K562 (cell line): ENCODE measurements around the gene SLC35B1. TPM values are rescaled to one million over a fixed set of nuclear protein-coding genes. Genes with fewer than 3 reads are reported as not detected.

ENCODE experiments used
- polyA plus RNA-seq, 8 experiments: library from polyadenylated mRNA; depleted of rRNA in 4 of 8; stranded (reverse) in 5 of 8; unstranded in 3 of 8; fragments of >200 nt; fragmentation: Nextera tagmentation in 2 of 8; fragmentation: Illumina TruSeq in 1 of 8; extraction: Ambion mirVana in 2 of 8; extraction: Trizol in 1 of 8; gene quantifications; 2 replicates each; pipeline versions ENCODE4 v1.2.1 to v1.2.3, GENCODE V29; 2011 to 2014; ENCODE audit warnings: inconsistent platforms in 1 of 8, missing spikeins in 1 of 8
- total RNA-seq, 7 experiments: library from RNA; depleted of rRNA in 6 of 7; stranded (reverse); fragments of >200 nt in 6 of 7; fragmentation: Illumina TruSeq in 2 of 7; extraction: Trizol in 2 of 7; gene quantifications; 2 replicates each; pipeline versions ENCODE4 v1.2.1 to v1.2.3, GENCODE V29; 2011 to 2021; ENCODE audit warnings: low replicate concordance in 1 of 7

SLC35B1 gene
- total and polyA plus RNA-seq, 9 of the 15 experiments (the other 6 are each of a cell fraction or from before 2014, with no cell fraction given): 51.4 to 87.9 (median 66.3) TPM

Other genes starting within 250 kb of the SLC35B1 start
- gene NGFR, start 212.7 kb downstream of the SLC35B1 start, total RNA-seq (2014; rRNA removed): 0.08 and 0.23 TPM in 2 replicates
- gene NGFR, start 212.7 kb downstream of the SLC35B1 start, total RNA-seq (2014; rRNA removed; fragmentation: Illumina TruSeq; extraction: Trizol): not detected in 2 replicates
- gene NGFR, start 212.7 kb downstream of the SLC35B1 start, total RNA-seq (2015; rRNA removed; fragmentation: Illumina TruSeq; extraction: Trizol): not detected in 2 replicates
- 0.09 and 0.11 TPM in 2 replicates for gene NGFR, start 212.7 kb downstream of the SLC35B1 start, total RNA-seq (2021)
- gene NGFR, start 212.7 kb downstream of the SLC35B1 start, polyA plus RNA-seq (2011; rRNA removed): 0.13 and 0.14 TPM in 2 replicates
- gene NGFR, start 212.7 kb downstream of the SLC35B1 start, polyA plus RNA-seq (2014; fragmentation: Illumina TruSeq; extraction: Trizol): 0.04 and 0.07 TPM in 2 replicates
- gene NGFR, start 212.7 kb downstream of the SLC35B1 start, polyA plus RNA-seq (2014; fragmentation: Nextera tagmentation; extraction: Ambion mirVana): not detected
- gene NGFR, start 212.7 kb downstream of the SLC35B1 start, polyA plus RNA-seq (2014; rRNA removed): 0.11 and 0.20 TPM in 2 replicates
- gene NXPH3, start 132.1 kb downstream of the SLC35B1 start, total RNA-seq (2014; rRNA removed): 0.05 and 0.16 TPM in 2 replicates
- gene NXPH3, start 132.1 kb downstream of the SLC35B1 start, total RNA-seq (2014; rRNA removed; fragmentation: Illumina TruSeq; extraction: Trizol): 0.07 and 0.10 TPM in 2 replicates
- gene NXPH3, start 132.1 kb downstream of the SLC35B1 start, total RNA-seq (2015; rRNA removed; fragmentation: Illumina TruSeq; extraction: Trizol): 0.04 and 0.08 TPM in 2 replicates
- gene NXPH3, start 132.1 kb downstream of the SLC35B1 start, total RNA-seq (2021): 0.13 and 0.27 TPM in 2 replicates
- gene NXPH3, start 132.1 kb downstream of the SLC35B1 start, polyA plus RNA-seq (2011; rRNA removed): 0.06 and 0.14 TPM in 2 replicates
- gene NXPH3, start 132.1 kb downstream of the SLC35B1 start, polyA plus RNA-seq (2014; fragmentation: Illumina TruSeq; extraction: Trizol): 0.17 and 0.18 TPM in 2 replicates
- not detected for gene NXPH3, start 132.1 kb downstream of the SLC35B1 start, polyA plus RNA-seq (2014; fragmentation: Nextera tagmentation; extraction: Ambion mirVana)
- gene NXPH3, start 132.1 kb downstream of the SLC35B1 start, polyA plus RNA-seq (2014; rRNA removed): 0.05 and 0.08 TPM in 2 replicates
- gene SPOP, start 29.9 kb downstream of the SLC35B1 start, total RNA-seq (2014; rRNA removed): 34.2 and 46.7 TPM in 2 replicates
- gene SPOP, start 29.9 kb downstream of the SLC35B1 start, total RNA-seq (2014; rRNA removed; fragmentation: Illumina TruSeq; extraction: Trizol): 38.5 and 43.0 TPM in 2 replicates
- gene SPOP, start 29.9 kb downstream of the SLC35B1 start, total RNA-seq (2015; rRNA removed; fragmentation: Illumina TruSeq; extraction: Trizol): 39.7 and 40.6 TPM in 2 replicates
- 52.6 and 52.7 TPM in 2 replicates for gene SPOP, start 29.9 kb downstream of the SLC35B1 start, total RNA-seq (2021)
- 63.3 and 68.0 TPM in 2 replicates for gene SPOP, start 29.9 kb downstream of the SLC35B1 start, polyA plus RNA-seq (2011; rRNA removed)
- 49.7 and 54.7 TPM in 2 replicates for gene SPOP, start 29.9 kb downstream of the SLC35B1 start, polyA plus RNA-seq (2014; fragmentation: Illumina TruSeq; extraction: Trizol)
- gene SPOP, start 29.9 kb downstream of the SLC35B1 start, polyA plus RNA-seq (2014; fragmentation: Nextera tagmentation; extraction: Ambion mirVana): 10 to 100 TPM; 39.6 to 65.9 TPM
- 34.4 and 36.1 TPM in 2 replicates for gene SPOP, start 29.9 kb downstream of the SLC35B1 start, polyA plus RNA-seq (2014; rRNA removed)
- gene FAM117A, start 56.2 kb upstream of the SLC35B1 start, total RNA-seq (2014; rRNA removed): 36.6 and 53.7 TPM in 2 replicates
- 17.2 and 17.4 TPM in 2 replicates for gene FAM117A, start 56.2 kb upstream of the SLC35B1 start, total RNA-seq (2014; rRNA removed; fragmentation: Illumina TruSeq; extraction: Trizol)
- gene FAM117A, start 56.2 kb upstream of the SLC35B1 start, total RNA-seq (2015; rRNA removed; fragmentation: Illumina TruSeq; extraction: Trizol): 29.9 and 31.6 TPM in 2 replicates
- gene FAM117A, start 56.2 kb upstream of the SLC35B1 start, total RNA-seq (2021): 57.1 and 60.6 TPM in 2 replicates
- 40.4 and 70.5 TPM in 2 replicates for gene FAM117A, start 56.2 kb upstream of the SLC35B1 start, polyA plus RNA-seq (2011; rRNA removed)
- 78.9 and 79.7 TPM in 2 replicates for gene FAM117A, start 56.2 kb upstream of the SLC35B1 start, polyA plus RNA-seq (2014; fragmentation: Illumina TruSeq; extraction: Trizol)
- gene FAM117A, start 56.2 kb upstream of the SLC35B1 start, polyA plus RNA-seq (2014; fragmentation: Nextera tagmentation; extraction: Ambion mirVana): 1 to 10 TPM; 3.1 to 4.7 TPM
- gene FAM117A, start 56.2 kb upstream of the SLC35B1 start, polyA plus RNA-seq (2014; rRNA removed): 62.9 and 65.9 TPM in 2 replicates
- gene KAT7, start 80.7 kb upstream of the SLC35B1 start, total RNA-seq (2014; rRNA removed): 26.6 and 34.8 TPM in 2 replicates
- gene KAT7, start 80.7 kb upstream of the SLC35B1 start, total RNA-seq (2014; rRNA removed; fragmentation: Illumina TruSeq; extraction: Trizol): 37.7 and 42.2 TPM in 2 replicates
- gene KAT7, start 80.7 kb upstream of the SLC35B1 start, total RNA-seq (2015; rRNA removed; fragmentation: Illumina TruSeq; extraction: Trizol): 35.6 and 36.1 TPM in 2 replicates
- 52.8 and 57.3 TPM in 2 replicates for gene KAT7, start 80.7 kb upstream of the SLC35B1 start, total RNA-seq (2021)
- gene KAT7, start 80.7 kb upstream of the SLC35B1 start, polyA plus RNA-seq (2011; rRNA removed): 20.6 and 39.3 TPM in 2 replicates
- gene KAT7, start 80.7 kb upstream of the SLC35B1 start, polyA plus RNA-seq (2014; fragmentation: Illumina TruSeq; extraction: Trizol): 36.1 and 39.1 TPM in 2 replicates
- 10 to 100 TPM; 10.8 to 10.9 TPM for gene KAT7, start 80.7 kb upstream of the SLC35B1 start, polyA plus RNA-seq (2014; fragmentation: Nextera tagmentation; extraction: Ambion mirVana)
- gene KAT7, start 80.7 kb upstream of the SLC35B1 start, polyA plus RNA-seq (2014; rRNA removed): 18.3 and 20.5 TPM in 2 replicates
- not detected in 2 replicates for gene TAC4, start 140.1 kb upstream of the SLC35B1 start, total RNA-seq (2014; rRNA removed)
- not detected in 2 replicates for gene TAC4, start 140.1 kb upstream of the SLC35B1 start, total RNA-seq (2014; rRNA removed; fragmentation: Illumina TruSeq; extraction: Trizol)
- not detected in 2 replicates for gene TAC4, start 140.1 kb upstream of the SLC35B1 start, total RNA-seq (2015; rRNA removed; fragmentation: Illumina TruSeq; extraction: Trizol)
- not detected in 2 replicates for gene TAC4, start 140.1 kb upstream of the SLC35B1 start, total RNA-seq (2021)
- not detected in 2 replicates for gene TAC4, start 140.1 kb upstream of the SLC35B1 start, polyA plus RNA-seq (2011; rRNA removed)
- not detected in 2 replicates for gene TAC4, start 140.1 kb upstream of the SLC35B1 start, polyA plus RNA-seq (2014; fragmentation: Illumina TruSeq; extraction: Trizol)
- under 1 TPM in 1 of 2 experiments, not detected in 1; 0.17 TPM for gene TAC4, start 140.1 kb upstream of the SLC35B1 start, polyA plus RNA-seq (2014; fragmentation: Nextera tagmentation; extraction: Ambion mirVana)
- not detected in 2 replicates for gene TAC4, start 140.1 kb upstream of the SLC35B1 start, polyA plus RNA-seq (2014; rRNA removed)